Psoas muscle (tissue), 8 donors: Measurements from ENCODE around the gene KDM3A. TPM values are rescaled to one million over a fixed set of nuclear protein-coding genes. Genes with fewer than 3 reads are reported as not detected.
A peak's percentile ranks its signal among the peaks of the same experiment; 100 is the strongest.

ENCODE experiments used
- ATAC-seq, 4 donors: fragments of 200-7000 bp; cut with Tn5 transposase; one replicate each; pipeline ENCODE4 v1.9.1; 2020; ENCODE audit warnings: moderate library complexity in 3 of 4, mild to moderate bottlenecking in 2 of 4
- DNase-seq, 2 donors: peaks; one replicate each; pipeline ENCODE4 v3.0.0-alpha.2; 2020
- H3K27ac ChIP-seq: fragments of 200-600 bp; one replicate; pipeline ENCODE4 v1.8.0; 2022
- H3K27me3 ChIP-seq, 3 donors: fragments of 200-600 bp in 1 of 3; one replicate each; pipeline versions ENCODE4 v1.6.1 to v1.8.0; 2013 to 2022; ENCODE audit warnings: low read length in 2 of 3, mild to moderate bottlenecking in 2 of 3, moderate library complexity in 1 of 3; ENCODE audit not compliant: insufficient read depth in 3 of 3
- H3K36me3 ChIP-seq, 2 donors: fragments of 200-600 bp in 1 of 2; one replicate each; pipeline versions ENCODE4 v1.6.1 to v1.8.0; 2013 to 2022; ENCODE audit warnings: low read depth in 1 of 2, mild to moderate bottlenecking in 1 of 2, moderate library complexity in 1 of 2; ENCODE audit not compliant: insufficient read depth in 1 of 2
- H3K4me1 ChIP-seq: fragments of 200-600 bp; one replicate; pipeline ENCODE4 v1.8.0; 2022
- H3K4me3 ChIP-seq: fragments of 200-600 bp; one replicate; pipeline ENCODE4 v1.8.0; 2022; ENCODE audit warnings: mild to moderate bottlenecking
- H3K9me3 ChIP-seq: fragments of 200-600 bp; one replicate; pipeline ENCODE4 v1.8.0; 2022
- CTCF ChIP-seq: fragments of 200-600 bp; IDR thresholded peaks from one replicate; pipeline ENCODE4 v1.8.0; 2022; ENCODE audit warnings: antibody characterized with exemption
- WGBS, 3 donors: extraction: QIAGEN DNeasy Blood & Tissue Kit; methylation state at CpG; one replicate each; pipeline versions ENCODE4 v1.1.6 to v1.1.7; 2013; 5-methylcytosine and 5-hydroxymethylcytosine counted together
- intact Hi-C, 2 donors: fragments of 100-400 bp; cut with DNase I; formaldehyde crosslinking; loops; one replicate each; pipeline versions ENCODE4 v1.11.0 to v1.14.2; 2022
- polyA plus RNA-seq, 3 donors: library from polyadenylated mRNA; stranded (reverse); fragments of 200-250 nt; gene quantifications; one replicate each; pipeline ENCODE4 v1.2.3, GENCODE V29; 2013
- total RNA-seq, 4 donors: library from RNA; stranded (reverse); fragmentation: NEBNext Ultra II Directional in 2 of 4; extraction: Animal tissue kit (Norgen Biotek cat#: 25700) in 2 of 4; gene quantifications; one replicate each; pipeline versions ENCODE4 v1.2.1 to v1.2.4, GENCODE V29; 2021 to 2023
- donor health status: healthy with polysubstance abuse.
- donor health status: DM: no; HTN: no; CAD: no; lungs with moderate emphysema.
- donor health status: Bipolar disorder and iron deficiency.
- donor health status: healthy.
- donor health status: DM: yes; HTN: yes; CAD: no.
- donor health status: DM: no; HTN: no; CAD: no.
- donor health status: DM: no; HTN: no; CAD: no.
- donor health status: DM: yes; HTN: yes; CAD: no.

KDM3A gene
- total and polyA plus RNA-seq, 7 donors: 12.2 to 34.7 (median 23.5) TPM

- intact Hi-C loops: no loop called here
- Histone ChIP-seq H3K4me1 (peaks cover 3% of the 10 kb centered on the region), H3K9me3 (no peaks in the 10 kb centered on the region), H3K27ac (no peak overlapping the region), H3K36me3 (peaks cover 3 to 98% of the 10 kb centered on the region in 2 donors), H3K4me3 (no peak overlapping the region), H3K27me3 (no peaks in the 10 kb centered on the region)
- 72 to 85% (median 78%) methylated on average over 1 of the region's 1 CpG for WGBS, 3 donors
- ATAC-seq (no peak), DNase-seq (no peak)
- no peak for TF ChIP-seq CTCF
These were observed 25.1 kb downstream of the KDM3A start for GRCh38 chr2:86466306-86466705.

- peak overlapping the region; percentile 5 for H3K27ac ChIP-seq
- WGBS, 3 donors: 52 to 70% (median 52%) methylated on average over 7 of the region's 7 CpGs
- H3K27me3 ChIP-seq: no peaks in the 10 kb centered on the region
- H3K4me3 ChIP-seq: no peak overlapping the region
- peaks cover 0 to 98% of the 10 kb centered on the region in 2 donors for H3K36me3 ChIP-seq
- no peak for DNase-seq
- no peaks in the 10 kb centered on the region for H3K9me3 ChIP-seq
- no peak for ATAC-seq
- TF ChIP-seq CTCF: no peak
- peaks cover 3% of the 10 kb centered on the region for H3K4me1 ChIP-seq
- intact Hi-C loops: no loop called here
These were observed 27.2 kb downstream of the KDM3A start for GRCh38 chr2:86468162-86469033.

GRCh38 chr2:86470890-86471289 is 29.7 kb downstream of the KDM3A start:
- Histone ChIP-seq H3K36me3 (peaks cover 0 to 97% of the 10 kb centered on the region in 2 donors), H3K4me3 (no peak overlapping the region), H3K9me3 (no peaks in the 10 kb centered on the region), H3K4me1 (peaks cover 3% of the 10 kb centered on the region), H3K27me3 (no peaks in the 10 kb centered on the region), H3K27ac (no peak overlapping the region)
- WGBS, 3 donors: 55 to 73% (median 73%) methylated on average over 1 of the region's 1 CpG
- DNase-seq: no peak
- no peak for TF ChIP-seq CTCF
- intact Hi-C loops: no loop called here
- no peak for ATAC-seq

GRCh38 chr2:86471637-86472036 is 30.5 kb downstream of the KDM3A start:
- Histone ChIP-seq H3K27me3 (no peaks in the 10 kb centered on the region), H3K9me3 (no peaks in the 10 kb centered on the region), H3K4me3 (no peak overlapping the region), H3K36me3 (peaks cover 3 to 97% of the 10 kb centered on the region in 2 donors), H3K4me1 (peaks cover 3% of the 10 kb centered on the region), H3K27ac (no peak overlapping the region)
- intact Hi-C loops: no loop called here
- DNase-seq (no peak), ATAC-seq (no peak)
- no peak for TF ChIP-seq CTCF
- 95 to 98% (median 97%) methylated on average over 6 of the region's 6 CpGs for WGBS, 3 donors
